Anterior cingulate cortex (tissue), 58 donors: ENCODE measurements around the gene AIG1.
"Not testable (repeated sequence)": the region's sequence is repeated elsewhere in the genome, so short reads cannot be mapped to it uniquely, and the experiment has no call there.

Experiments used
- DNase-seq, 58 donors: peaks; one replicate each; lab custom pipeline; 2025; lab: John Stamatoyannopoulos, UW

AIG1 gene

DNA sequence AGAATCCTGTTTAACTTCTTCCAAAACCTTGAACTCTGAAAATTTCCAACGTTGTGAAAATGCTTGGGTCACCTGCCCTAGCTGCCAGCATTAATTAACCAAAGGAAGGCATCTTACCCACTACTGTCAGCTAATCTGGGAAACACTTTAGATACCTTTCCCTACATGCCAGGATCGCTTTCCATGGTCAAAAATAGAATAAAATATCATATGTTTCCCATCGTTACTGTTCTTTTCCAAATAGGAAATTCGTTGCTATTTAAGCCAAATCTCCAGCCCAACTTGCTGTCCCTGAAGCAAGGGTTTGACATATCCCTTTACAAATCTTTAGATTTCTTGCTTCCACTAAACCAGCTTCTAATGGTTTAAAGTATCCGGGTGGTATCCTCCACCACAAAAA lies 157.5 kb downstream of the AIG1 start:
- no peak for DNase-seq

DNA sequence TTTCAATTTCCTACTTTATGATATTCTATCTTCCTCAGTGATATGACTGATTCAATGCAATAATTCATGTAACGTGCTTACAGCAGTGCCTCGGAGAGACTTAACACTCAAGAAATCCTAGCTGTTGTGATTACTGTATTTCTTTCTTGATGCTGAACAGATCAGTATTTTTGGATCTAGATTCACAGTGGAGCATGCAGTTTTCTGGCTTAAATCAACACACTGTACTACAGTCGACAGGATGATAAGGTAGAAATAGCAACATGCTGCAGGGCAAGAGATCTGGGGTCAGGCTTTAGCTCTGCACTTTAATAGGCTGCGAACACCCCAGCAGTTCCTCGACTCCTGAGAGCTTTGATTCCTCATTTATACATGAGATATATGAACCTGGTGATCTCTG lies 161.0 kb downstream of the AIG1 start:
- DNase-seq: no peak

DNA sequence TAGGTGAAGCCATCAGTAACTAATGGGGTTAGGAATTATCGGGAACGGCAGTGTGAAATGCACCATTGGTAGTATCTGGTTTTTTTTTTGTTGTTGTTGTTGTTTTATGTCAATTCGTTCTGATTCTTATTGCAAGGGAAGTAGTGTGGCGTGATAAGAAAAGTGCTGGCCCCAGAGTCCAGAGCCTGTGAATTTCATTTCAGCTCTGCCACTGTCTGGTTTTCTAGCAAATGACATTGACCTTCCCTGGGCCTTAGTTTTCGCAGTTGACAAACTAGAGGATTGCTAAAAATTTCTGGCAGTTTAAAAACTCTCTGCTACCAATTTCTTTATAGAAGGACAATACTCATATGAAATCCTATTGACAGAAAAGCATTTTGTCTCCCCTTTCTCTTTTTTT lies 161.6 kb downstream of the AIG1 start:
- DNase-seq: no peak

DNA sequence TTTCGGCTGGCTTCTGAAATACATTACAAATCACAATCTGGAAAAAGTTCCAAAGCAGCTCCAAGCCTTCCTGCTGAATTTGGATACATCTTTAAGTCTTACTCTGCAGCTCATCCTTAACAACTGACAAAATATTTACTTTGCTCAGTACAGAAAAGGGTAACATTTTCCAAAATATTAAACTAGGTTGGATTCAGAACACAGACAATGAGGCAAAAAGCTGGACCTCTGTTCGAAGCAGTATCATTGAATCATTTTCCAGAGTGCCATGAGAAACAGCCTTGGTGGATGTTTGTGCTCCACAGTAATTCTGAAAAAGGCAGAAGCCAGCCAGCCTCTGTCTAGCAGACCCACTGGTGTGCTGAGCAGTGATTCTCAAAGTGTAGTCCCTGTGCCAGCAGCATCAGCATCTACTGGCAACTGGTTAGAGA lies 162.1 kb downstream of the AIG1 start:
- peak in 5 of 58 donors; percentile 3 to 14 (median 5) for DNase-seq

DNA sequence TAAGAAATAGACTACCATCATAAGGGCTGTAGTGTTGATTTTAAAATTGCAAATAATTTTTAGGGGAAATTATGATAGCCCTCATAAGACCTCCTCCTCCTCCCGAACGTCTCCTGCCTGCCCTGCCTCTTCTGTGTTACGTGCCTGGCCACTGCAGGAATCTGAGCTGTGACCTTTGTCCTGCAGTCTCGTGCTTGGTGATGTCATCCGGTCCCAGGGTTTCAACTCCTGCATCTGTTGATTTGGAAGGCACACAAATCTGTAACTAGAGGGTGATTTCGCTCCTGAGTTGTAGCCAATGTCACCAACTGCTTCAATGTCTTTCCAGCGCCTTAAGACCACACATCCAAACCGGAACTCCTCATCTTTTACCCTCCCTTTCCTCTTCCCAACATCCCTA lies 163.2 kb downstream of the AIG1 start:
- DNase-seq: peak in 1 of 58 donors; percentile 28

DNA sequence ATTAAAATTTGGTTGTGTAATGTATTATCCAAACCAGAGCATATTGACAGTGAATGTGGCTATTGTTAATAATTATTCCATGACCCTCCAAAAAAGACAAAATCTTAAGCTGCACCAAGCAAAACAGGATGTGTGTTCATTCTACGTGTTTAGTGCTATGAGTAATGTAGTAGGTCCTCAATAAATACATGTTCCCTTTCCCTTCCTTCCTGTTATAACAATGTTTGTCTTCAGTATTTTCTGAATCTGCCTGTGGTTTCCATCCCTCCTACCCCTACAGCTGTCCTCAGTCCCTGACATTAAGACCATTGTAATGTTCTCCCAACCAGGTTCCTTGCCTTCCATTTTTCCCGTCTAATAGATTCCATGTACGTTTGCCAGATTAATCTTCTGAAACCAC lies 163.8 kb downstream of the AIG1 start:
- DNase-seq: no peak

DNA sequence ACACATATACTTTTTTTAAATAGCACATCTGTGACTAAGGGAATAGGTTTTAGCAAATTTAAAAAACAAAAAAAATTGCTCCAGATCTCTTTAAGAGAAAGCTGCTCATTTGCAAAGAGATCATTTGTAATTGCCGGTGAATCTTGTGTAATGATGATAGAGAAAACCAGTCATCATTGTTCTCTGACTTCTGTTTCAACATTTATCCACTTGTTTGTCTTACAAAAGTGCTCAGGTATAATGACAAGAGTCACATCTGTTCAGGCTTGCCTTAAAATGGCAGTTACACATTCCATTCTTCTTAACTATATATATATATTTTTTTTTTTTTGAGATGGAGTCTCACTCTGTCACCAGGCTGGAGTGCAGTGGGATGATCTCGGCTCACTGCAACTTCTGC lies 165.2 kb downstream of the AIG1 start:
- no peak for DNase-seq

DNA sequence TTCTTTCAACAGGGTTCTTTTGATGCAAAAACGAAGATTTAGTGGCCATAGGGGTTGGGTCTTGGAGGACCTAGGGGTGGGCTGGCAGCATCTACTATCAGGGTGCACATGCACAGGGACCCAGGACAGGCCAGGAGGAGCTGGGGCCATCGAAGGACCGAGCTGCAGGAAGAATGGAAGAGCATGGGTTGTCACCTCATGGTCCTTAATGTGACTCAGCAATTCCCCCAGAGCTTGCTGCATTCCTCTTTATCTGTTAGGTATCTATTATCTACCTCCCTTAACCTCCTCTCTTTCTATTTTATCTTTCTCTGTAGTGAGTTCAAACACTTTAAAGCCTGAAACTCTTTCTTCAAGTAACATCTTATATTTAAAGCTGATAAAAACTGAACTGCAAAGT lies 167.0 kb downstream of the AIG1 start:
- DNase-seq: no peak

DNA sequence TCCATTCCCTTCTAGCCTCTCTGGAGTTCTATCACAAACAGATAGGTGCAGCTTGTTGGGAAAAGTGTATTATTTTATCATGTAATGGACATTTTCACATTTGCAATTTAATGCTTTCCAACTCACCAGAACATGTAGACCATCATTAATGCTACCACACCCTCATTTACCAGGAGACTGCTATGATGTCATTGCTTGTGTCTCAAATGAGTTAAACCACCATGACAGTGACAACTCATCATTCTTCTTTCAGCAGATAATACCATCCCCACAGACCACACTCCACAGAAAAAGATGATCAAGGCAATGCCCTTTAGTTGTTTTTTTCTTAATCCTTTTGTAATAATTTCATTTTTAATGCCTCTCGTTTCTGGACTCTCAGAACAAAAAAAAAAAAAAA lies 168.7 kb downstream of the AIG1 start:
- DNase-seq: no peak

DNA sequence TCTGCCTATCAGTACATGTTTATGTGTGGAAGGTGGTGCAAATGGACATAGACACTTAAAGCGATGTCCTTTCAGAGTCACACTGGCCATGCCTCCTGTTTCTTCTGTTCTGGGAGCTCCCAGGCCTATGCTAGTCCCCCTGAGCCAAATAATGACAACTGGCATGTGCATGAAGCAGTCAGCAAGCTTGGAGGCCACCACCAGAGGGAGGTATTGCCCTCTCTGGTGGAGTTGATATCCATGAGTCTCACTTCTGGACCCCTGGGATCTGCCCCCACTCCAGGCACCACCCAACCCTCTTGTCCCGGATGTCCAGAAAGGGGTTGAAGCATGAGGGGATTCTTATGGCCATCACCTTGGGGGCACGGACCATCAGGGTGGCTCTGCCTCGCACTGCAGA lies 172.2 kb downstream of the AIG1 start:
- DNase-seq: peak in 2 of 58 donors; percentile 1 to 4

DNA sequence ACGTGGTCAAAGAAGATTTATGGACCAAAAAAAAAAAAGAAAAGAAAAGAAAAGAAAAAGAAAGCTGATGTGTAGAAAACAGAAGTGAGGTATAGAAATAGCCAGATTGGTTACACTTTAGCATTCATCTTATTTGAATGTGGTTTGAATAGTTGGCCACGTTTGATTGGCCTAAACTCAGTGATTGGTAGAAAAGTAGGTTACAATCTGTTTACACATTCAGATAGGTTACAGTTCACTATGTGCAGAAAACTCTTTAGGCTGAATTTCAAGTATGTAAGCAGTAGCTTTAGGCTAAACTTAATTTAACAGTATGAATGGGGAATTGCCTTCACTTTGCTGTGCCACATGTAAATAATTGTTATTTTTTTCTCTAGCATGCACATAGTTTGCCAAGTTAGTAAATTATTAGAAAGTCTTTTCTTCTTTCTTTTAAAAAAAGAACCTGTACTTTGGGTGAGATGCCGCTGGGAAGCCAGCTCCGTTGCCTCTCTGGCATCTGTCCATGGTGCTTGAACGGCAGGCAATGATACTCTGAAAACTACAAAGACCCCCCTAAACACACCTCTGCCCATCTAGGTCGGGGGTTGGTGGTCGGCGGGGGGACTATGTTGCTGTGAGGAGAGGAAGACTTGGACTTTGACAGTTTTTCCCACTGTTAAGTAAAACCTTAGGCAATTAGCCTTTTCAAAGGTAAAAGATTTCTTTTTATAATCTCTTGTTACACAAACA lies 173.0 kb downstream of the AIG1 start:
- DNase-seq: no peak

DNA sequence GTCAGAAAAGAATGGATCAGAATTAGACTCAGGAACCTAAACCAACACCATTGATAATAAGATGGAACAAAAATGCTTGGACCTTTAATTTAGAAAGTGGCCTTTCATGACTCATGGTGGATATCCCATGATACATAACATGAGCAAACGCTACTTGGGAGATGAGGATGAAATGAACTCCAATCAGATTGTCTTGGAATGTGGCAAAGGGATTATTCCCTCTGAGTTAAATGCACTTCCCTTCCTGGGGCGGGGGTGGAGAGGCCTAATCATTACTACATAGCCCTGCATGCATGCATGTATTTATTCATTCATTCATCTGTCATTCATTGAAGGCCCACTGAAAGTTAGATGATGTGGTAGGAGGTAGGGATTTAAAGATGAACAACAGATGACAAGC lies 174.0 kb downstream of the AIG1 start:
- no peak for DNase-seq

DNA sequence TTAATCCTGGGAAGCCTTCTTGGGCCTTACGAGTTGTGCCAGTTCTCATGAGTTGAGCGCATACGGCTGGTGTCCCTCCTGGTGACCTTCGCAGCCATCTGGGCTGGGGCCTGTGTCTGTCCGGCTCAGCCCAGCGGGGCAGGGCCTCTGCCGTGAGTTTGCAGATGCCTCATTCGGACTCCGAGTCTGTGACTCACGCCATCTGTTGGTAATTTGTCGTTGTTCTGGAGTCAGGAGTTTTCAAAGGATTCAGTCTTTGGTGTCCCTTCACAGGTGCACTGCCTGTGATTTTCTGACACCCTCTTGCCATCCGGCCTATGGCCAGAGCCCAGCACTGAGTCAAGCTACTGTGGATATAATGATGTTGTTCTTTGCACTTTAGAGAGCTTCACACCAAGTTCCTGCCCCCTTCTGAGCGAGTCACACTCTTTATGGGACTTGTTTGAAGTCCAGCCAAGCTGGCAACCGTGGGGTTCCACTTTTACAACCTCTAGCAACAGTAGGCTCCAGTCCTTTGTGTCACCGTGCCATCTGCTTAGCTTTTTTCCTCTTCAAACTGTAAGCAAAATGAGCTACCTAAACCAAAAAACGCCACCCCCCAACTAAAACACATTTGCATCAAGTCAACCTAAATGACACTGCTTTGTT lies 175.6 kb downstream of the AIG1 start:
- no peak for DNase-seq

DNA sequence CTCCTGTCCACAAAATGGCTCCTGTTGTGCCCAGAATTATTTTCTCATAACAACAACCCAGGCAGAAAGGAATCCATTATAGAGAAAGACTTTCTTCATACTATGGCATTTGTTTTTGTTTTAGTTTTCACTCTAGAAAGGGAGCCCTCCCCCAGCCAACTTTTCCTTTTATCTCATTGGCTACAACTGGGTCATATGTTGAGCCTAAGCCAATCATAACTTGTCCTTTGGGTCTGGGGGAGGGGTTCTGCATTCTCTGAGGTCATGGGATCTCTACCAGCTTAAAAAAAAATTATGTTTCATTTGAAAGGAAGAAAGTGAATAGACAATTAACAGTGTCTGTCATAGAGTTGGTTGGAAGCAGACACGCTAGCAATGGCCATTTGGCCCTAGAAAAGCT lies 177.6 kb downstream of the AIG1 start:
- DNase-seq: no peak

DNA sequence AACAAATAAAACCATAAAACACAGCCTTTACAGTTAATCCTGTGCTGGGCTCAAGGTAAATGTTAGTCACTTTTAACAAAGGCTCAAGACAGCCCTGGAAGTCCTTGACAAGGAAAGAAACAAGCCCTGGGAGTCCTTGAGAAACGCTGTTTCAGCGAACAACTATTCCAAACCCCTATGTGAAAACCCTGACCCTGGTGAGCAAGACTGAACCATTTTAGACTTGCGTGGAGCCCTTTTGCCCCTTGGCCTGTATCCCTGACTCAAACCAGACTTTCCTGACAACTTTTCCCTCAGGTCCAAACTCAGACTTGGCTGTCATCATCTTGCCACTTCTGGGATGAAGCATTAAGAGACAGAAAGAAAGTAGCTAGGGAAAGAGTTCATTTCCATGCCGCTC lies 180.4 kb downstream of the AIG1 start:
- no peak for DNase-seq

DNA sequence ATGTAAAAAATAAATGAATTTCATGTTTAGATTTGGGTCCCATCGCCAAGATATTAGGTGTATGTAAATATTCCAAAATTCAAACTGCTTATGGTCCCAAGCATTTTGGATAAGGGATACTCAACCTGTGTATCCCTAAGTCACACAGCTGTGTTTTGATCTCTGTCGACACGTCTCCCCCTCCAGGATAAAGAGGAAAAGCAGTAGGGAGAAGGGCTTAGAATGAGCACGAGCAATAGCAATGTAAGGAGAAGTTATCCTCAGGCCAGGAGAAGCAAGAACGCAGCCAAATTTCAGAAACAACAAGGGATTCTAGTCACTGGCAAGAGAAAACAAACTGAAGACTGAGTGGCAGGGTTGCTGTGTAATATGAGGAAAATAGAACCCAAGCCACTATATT lies 181.2 kb downstream of the AIG1 start:
- no peak for DNase-seq

DNA sequence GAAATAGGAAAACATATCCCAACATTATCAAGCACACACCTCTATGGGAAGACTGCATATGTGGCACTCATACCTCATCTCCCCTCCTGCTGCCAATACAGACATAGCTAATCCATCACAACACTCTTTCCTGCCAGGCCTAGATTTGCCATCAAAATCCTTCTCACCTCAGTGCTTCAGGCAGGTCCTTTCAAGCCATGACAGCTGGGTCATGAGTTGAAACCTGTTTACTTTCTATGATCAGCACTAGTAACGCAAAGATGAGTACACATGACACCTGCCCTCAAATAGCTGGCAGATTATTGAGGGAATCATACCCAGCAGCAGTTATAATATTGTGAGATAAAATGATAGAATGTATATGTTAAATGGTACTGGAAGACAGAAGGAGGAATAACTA lies 183.1 kb downstream of the AIG1 start:
- DNase-seq: no peak

DNA sequence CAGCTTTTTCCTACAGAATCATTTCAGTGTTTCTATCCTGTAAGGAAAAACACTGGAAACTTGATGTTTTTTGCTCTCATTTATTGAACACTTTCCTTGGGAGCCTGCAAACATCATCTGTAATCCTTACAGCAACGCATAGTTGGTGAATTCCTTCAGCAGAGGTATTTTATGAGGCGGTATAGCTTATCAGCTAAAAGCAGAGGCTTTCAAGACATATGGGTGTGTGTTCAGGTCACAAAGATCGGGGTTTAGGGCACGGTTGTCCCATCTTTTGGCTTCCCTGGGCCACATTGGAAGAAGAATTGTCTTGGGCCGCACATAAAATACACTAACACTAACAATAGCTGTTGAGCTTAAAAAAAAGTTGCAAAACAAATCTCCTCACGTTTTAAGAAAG lies 185.0 kb downstream of the AIG1 start:
- DNase-seq: no peak

DNA sequence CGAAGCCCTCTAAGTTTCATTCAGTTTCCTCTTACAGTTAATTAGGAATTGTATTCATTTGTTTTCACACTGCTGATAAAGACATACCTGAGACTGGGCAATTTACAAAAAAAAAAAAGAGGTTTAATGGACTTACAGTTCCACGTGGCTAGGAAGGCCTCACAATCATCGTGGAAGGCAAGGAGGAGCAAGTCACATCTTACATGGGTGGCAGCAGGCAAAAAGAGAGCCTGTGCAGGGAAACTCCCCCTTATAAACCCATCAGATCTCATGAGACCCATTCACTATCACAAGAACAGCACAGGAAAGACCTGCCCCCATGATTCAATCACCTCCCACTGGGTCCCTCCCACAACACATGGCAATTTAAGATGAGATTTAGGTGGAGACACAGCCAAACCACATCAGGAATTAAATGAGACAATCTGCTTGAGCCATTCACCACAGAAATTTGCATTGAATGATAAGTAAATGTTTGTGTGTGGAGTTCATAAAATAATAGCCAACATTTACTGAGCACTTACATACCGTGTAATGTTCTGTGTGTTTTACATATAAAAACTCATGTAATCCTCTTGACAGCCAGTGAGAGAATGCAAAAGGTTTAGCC lies 185.6 kb downstream of the AIG1 start:
- DNase-seq: not testable (repeated sequence)

DNA sequence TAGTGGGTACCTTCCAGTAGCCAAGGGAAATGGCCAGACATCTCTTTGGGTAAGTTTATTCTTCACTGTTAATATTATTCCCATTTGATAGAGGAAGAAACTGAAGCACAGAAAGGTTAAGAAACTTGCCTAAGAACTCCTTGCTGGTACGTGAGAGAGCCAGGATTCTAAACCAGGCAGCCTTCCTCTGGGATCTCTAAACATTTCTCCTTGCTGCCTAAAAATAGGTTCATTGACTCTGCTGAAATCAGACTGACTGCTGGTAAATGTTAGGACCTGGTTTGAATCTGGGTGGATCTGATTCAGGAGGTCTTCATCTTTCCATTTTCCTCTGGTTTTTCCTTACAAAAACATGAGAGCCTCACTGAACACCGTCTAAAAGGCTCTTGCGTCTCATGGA lies 186.9 kb downstream of the AIG1 start:
- no peak for DNase-seq

DNA sequence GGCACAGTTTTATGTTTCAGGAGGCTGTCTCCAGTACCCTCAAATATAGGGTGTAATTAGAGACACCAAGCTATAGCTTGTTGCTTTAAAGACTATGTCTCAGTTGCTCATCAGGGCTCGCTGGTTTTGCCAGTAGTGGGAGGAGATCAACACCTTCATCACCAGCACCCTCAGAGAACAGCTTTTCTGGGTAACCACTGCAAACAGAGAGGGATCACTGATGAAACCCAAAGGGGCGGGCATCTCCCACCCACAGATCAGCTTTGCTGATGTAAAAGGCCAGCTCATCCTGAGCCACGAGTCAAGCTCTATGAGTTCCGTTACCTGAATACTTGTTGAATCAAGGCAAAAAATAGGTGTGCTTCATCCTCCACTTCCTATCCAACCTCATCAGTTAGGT lies 187.7 kb downstream of the AIG1 start:
- DNase-seq: no peak

DNA sequence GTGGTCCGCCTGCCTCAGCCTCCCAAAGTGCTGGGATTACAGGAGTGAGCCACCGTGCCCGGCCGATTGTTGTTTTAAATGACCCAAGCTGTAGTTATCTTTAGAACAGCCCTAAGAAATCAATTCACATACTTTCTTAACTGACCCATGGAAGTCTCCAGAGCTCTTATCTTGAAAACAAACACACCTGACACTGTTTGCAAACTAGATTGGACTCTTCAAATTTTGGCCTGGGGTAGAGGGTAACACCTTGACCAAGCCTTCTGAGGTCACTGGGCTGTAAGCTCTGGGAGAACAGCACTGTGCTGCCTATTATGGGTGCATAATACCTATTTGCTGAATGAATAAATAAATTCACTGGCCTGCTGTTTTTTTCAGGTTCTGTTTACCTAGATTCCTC lies 190.6 kb downstream of the AIG1 start:
- no peak for DNase-seq
